HCT116 (cell line): ENCODE results near the gene AK6. TPM values are rescaled to one million over a fixed set of nuclear protein-coding genes. Genes with fewer than 3 reads are reported as not detected.

Source experiments
- total RNA-seq: library from RNA; stranded (reverse); gene quantifications from one replicate; pipeline ENCODE4 v1.2.1, GENCODE V29; 2021; ENCODE audit not compliant: unreplicated experiment
- TF ChIP-seq, protein P1 (sequence below): IDR thresholded peaks from 2 replicates; pipeline ENCODE4 v1.6.1; 2011; ENCODE audit warnings: mild to moderate bottlenecking, low read length, moderate library complexity; ENCODE audit not compliant: insufficient replicate concordance; ENCODE audit errors: extremely low read depth

Gene AK6
- total RNA-seq, 1 experiment from 2014 or later = 33.4 TPM

DNA sequence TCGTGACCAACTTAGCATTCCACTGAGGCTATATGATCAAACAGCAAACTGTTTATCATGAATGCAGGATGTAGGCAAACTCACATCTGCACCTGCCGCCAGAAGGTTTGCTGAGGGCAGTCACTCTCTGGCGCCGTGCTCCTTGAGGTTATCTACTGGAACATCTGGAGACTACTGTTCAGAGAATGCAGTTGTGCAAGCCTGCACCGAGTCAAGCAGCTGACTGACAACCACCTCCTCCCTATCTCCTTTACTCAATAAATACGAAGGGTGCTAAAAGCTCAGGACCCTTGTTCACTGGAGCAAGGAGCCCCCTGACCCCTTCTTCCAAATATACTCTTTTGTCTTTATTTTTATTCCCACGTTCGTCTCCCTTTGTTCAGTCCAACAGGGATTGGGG is 63.8 kb downstream of the AK6 start (continued):
- TF ChIP-seq, protein P1, sequence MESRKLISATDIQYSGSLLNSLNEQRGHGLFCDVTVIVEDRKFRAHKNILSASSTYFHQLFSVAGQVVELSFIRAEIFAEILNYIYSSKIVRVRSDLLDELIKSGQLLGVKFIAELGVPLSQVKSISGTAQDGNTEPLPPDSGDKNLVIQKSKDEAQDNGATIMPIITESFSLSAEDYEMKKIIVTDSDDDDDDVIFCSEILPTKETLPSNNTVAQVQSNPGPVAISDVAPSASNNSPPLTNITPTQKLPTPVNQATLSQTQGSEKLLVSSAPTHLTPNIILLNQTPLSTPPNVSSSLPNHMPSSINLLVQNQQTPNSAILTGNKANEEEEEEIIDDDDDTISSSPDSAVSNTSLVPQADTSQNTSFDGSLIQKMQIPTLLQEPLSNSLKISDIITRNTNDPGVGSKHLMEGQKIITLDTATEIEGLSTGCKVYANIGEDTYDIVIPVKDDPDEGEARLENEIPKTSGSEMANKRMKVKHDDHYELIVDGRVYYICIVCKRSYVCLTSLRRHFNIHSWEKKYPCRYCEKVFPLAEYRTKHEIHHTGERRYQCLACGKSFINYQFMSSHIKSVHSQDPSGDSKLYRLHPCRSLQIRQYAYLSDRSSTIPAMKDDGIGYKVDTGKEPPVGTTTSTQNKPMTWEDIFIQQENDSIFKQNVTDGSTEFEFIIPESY = no peak

Other genes starting within 250 kb of the AK6 start
- gene CCNB1, start 202.4 kb downstream of the AK6 start, total RNA-seq = 281 TPM
- gene CENPH, start 179.9 kb downstream of the AK6 start, total RNA-seq = 23.4 TPM
- gene CDK7, start 134.6 kb downstream of the AK6 start, total RNA-seq = 67.0 TPM
- gene CCDC125, start 36.7 kb downstream of the AK6 start, total RNA-seq = 15.9 TPM
- 92.0 TPM for gene TAF9, start within 50 bp of the AK6 start, total RNA-seq
- gene RAD17, start 298 bp upstream of the AK6 start, total RNA-seq = 29.0 TPM
- 21.6 TPM for gene MARVELD2, start 45.6 kb upstream of the AK6 start, total RNA-seq
- gene OCLN, start 123.3 kb upstream of the AK6 start, total RNA-seq = 56.7 TPM
- 65.2 TPM for gene GTF2H2C, start 190.7 kb upstream of the AK6 start, total RNA-seq